IMR-90 (cell line): ENCODE results near the gene C11orf65. TPM values are rescaled to one million over a fixed set of nuclear protein-coding genes. Genes with fewer than 3 reads are reported as not detected.

Experiments
- ATAC-seq: fragments of 200-7000 bp; cut with Tn5 transposase; 2 replicates; pipeline ENCODE4 v1.9.1; 2020; ENCODE audit warnings: low read depth, mild to moderate bottlenecking, moderate library complexity
- BruUV-seq: library from RNA; stranded (reverse); fragments of 400-500 nt; replicated peaks from 2 replicates; lab custom pipeline; 2021; lab: Mats Ljungman, UMichigan
- CTCF ChIA-PET: fragments of 300-600 bp; formaldehyde crosslinking; extraction: SDS; loops from one replicate; lab custom pipeline; 2021; ENCODE audit warnings: antibody characterized with exemption; lab: Yijun Ruan, JAX
- POLR2A ChIA-PET: fragments of 300-600 bp; sonication (Branson Sonifier 250); formaldehyde crosslinking; loops from one replicate; lab custom pipeline; 2022; ENCODE audit warnings: antibody characterized with exemption; ENCODE audit not compliant: unreplicated experiment; lab: Charles Lee
- DNase-seq: peaks from one replicate; pipeline ENCODE4 v3.0.0; 2013
- H2AFZ ChIP-seq: replicated peaks from 2 replicates; pipeline ENCODE3; 2013; ENCODE audit warnings: low read length, mild to moderate bottlenecking; ENCODE audit not compliant: poor library complexity
- H2AK5ac ChIP-seq: 2 replicates; pipeline ENCODE4 v1.6.1; 2013; ENCODE audit warnings: low read depth, low read length, inconsistent platforms
- H2AK9ac ChIP-seq: replicated peaks from 2 replicates; pipeline ENCODE3; 2013; ENCODE audit warnings: mild to moderate bottlenecking, low read depth, low read length, moderate library complexity; ENCODE audit not compliant: poor library complexity
- H2BK120ac ChIP-seq: 2 replicates; pipeline ENCODE4 v1.6.1; 2013; ENCODE audit warnings: low read depth, low read length, inconsistent platforms
- H2BK15ac ChIP-seq: 3 replicates; pipeline ENCODE4 v1.6.1; 2013; ENCODE audit warnings: low read depth, low read length, inconsistent platforms
- H2BK20ac ChIP-seq: 2 replicates; pipeline ENCODE4 v1.6.1; 2013; ENCODE audit warnings: low read depth, mild to moderate bottlenecking, inconsistent platforms, low read length, moderate library complexity
- H2BK5ac ChIP-seq: 2 replicates; pipeline ENCODE4 v1.6.1; 2013; ENCODE audit warnings: mild to moderate bottlenecking, low read depth, low read length, inconsistent platforms; ENCODE audit not compliant: poor library complexity, severe bottlenecking
- H3K14ac ChIP-seq: replicated peaks from 2 replicates; pipeline ENCODE4 v1.6.1; 2013; ENCODE audit warnings: low read depth, low read length, inconsistent platforms
- H3K18ac ChIP-seq: 2 replicates; pipeline ENCODE4 v1.6.1; 2013; ENCODE audit warnings: low read depth, low read length, control low read depth
- H3K23ac ChIP-seq: 2 replicates; pipeline ENCODE4 v1.6.1; 2013; ENCODE audit warnings: low read depth, low read length, inconsistent platforms
- H3K27ac ChIP-seq: 2 replicates; pipeline ENCODE4 v1.5.1; 2013; ENCODE audit warnings: mild to moderate bottlenecking, control low read depth, low read length; ENCODE audit not compliant: insufficient read depth
- H3K27me3 ChIP-seq: 2 replicates; pipeline ENCODE4 v1.6.1; 2013; ENCODE audit warnings: low read length; ENCODE audit not compliant: control insufficient read depth, insufficient read depth
- H3K36me3 ChIP-seq: 2 replicates; pipeline ENCODE4 v1.6.1; 2013; ENCODE audit warnings: low read length, mixed read lengths; ENCODE audit not compliant: control insufficient read depth, insufficient read depth
- H3K4ac ChIP-seq: 2 replicates; pipeline ENCODE4 v1.6.1; 2013; ENCODE audit warnings: low read depth, low read length, inconsistent platforms
- H3K4me1 ChIP-seq: 2 replicates; pipeline ENCODE4 v1.6.1; 2013; ENCODE audit warnings: low read length, mixed read lengths; ENCODE audit not compliant: control insufficient read depth, insufficient read depth
- H3K4me2 ChIP-seq: 2 replicates; pipeline ENCODE4 v1.6.1; 2013; ENCODE audit warnings: low read depth, mild to moderate bottlenecking, control low read depth, low read length, moderate library complexity
- H3K4me3 ChIP-seq: 2 replicates; pipeline ENCODE4 v1.5.1; 2013; ENCODE audit warnings: low read depth, mild to moderate bottlenecking, control low read depth, low read length, moderate library complexity; ENCODE audit not compliant: insufficient read depth
- H3K56ac ChIP-seq: 2 replicates; pipeline ENCODE4 v1.6.1; 2013; ENCODE audit warnings: low read length, inconsistent platforms; ENCODE audit not compliant: insufficient read depth; ENCODE audit errors: extremely low read depth
- H3K79me1 ChIP-seq, 2 experiments: 2 replicates each; pipeline ENCODE4 v1.6.1; 2013; ENCODE audit warnings: low read length in 2 of 2, inconsistent platforms in 1 of 2, low read depth in 1 of 2
- H3K9ac ChIP-seq: 2 replicates; pipeline ENCODE4 v1.6.1; 2013; ENCODE audit warnings: low read depth, low read length, control low read depth
- H3K9me1 ChIP-seq: 2 replicates; pipeline ENCODE4 v1.6.1; 2013; ENCODE audit warnings: low read length, inconsistent platforms; ENCODE audit not compliant: insufficient read depth
- H3K9me3 ChIP-seq: 2 replicates; pipeline ENCODE4 v1.6.1; 2013; ENCODE audit warnings: low read length; ENCODE audit not compliant: control insufficient read depth, insufficient read depth
- H4K20me1 ChIP-seq: 2 replicates; pipeline ENCODE4 v1.6.1; 2013; ENCODE audit warnings: low read length, inconsistent platforms; ENCODE audit not compliant: insufficient read depth
- H4K5ac ChIP-seq: 2 replicates; pipeline ENCODE4 v1.6.1; 2013; ENCODE audit warnings: mild to moderate bottlenecking, low read depth, low read length, control low read depth
- H4K8ac ChIP-seq, 2 experiments: 2 replicates each; pipeline ENCODE4 v1.6.1; 2013; ENCODE audit warnings: low read depth in 2 of 2, low read length in 2 of 2, control low read depth in 1 of 2, inconsistent platforms in 1 of 2
- H4K91ac ChIP-seq: 2 replicates; pipeline ENCODE4 v1.6.1; 2013; ENCODE audit warnings: low read depth, low read length, inconsistent platforms; ENCODE audit not compliant: insufficient read depth
- BHLHE40 ChIP-seq: fragments of 150-350 bp; IDR thresholded peaks from 2 replicates; pipeline ENCODE4 v1.6.1; 2016; ENCODE audit warnings: mild to moderate bottlenecking, low read depth, low read length
- CHD1 ChIP-seq: IDR thresholded peaks from 2 replicates; pipeline ENCODE4 v1.6.1; 2012; ENCODE audit warnings: low read depth, low read length, improper control_type of control experiment
- CTCF ChIP-seq: conservative IDR thresholded peaks from 2 replicates; pipeline ENCODE4 v1.5.1; 2012; ENCODE audit warnings: mild to moderate bottlenecking, low read depth, low read length, improper control_type of control experiment
- FOS ChIP-seq: fragments of 150-350 bp; IDR thresholded peaks from 2 replicates; pipeline ENCODE4 v1.6.1; 2016; ENCODE audit warnings: low read depth, low read length
- MAFK ChIP-seq: IDR thresholded peaks from 2 replicates; pipeline ENCODE4 v1.6.1; 2012; ENCODE audit warnings: low read depth, low read length, improper control_type of control experiment
- MAZ ChIP-seq: IDR thresholded peaks from 2 replicates; pipeline ENCODE4 v1.6.1; 2012; ENCODE audit warnings: low read depth, mild to moderate bottlenecking, low read length, improper control_type of control experiment, moderate library complexity, borderline replicate concordance
- MXI1 ChIP-seq: IDR thresholded peaks from 2 replicates; pipeline ENCODE4 v1.6.1; 2012; ENCODE audit warnings: low read depth, mild to moderate bottlenecking, low read length, moderate library complexity, borderline replicate concordance
- POLR2A ChIP-seq: IDR thresholded peaks from 2 replicates; pipeline ENCODE4 v1.6.1; 2012; ENCODE audit warnings: mild to moderate bottlenecking, low read depth, low read length
- RCOR1 ChIP-seq: IDR thresholded peaks from 2 replicates; pipeline ENCODE4 v1.6.1; 2012; ENCODE audit warnings: mild to moderate bottlenecking, low read length, improper control_type of control experiment; ENCODE audit not compliant: insufficient replicate concordance
- RFX5 ChIP-seq: IDR thresholded peaks from 2 replicates; pipeline ENCODE4 v1.8.0; 2012; ENCODE audit warnings: low read depth, mild to moderate bottlenecking, low read length, moderate library complexity
- SMC3 ChIP-seq: fragments of 150-350 bp; IDR thresholded peaks from 2 replicates; pipeline ENCODE4 v1.6.1; 2016; ENCODE audit warnings: low read depth, mild to moderate bottlenecking, antibody characterized with exemption, low read length, moderate library complexity
- WGBS, 2 experiments: methylation state at CpG; one replicate each; pipeline versions ENCODE4 v1.1.5 to v1.1.7; 2013; ENCODE audit warnings: missing lambda C conversion rate in 2 of 2; ENCODE audit not compliant: insufficient read length in 1 of 2; ENCODE audit errors: extremely low coverage in 2 of 2; 5-methylcytosine and 5-hydroxymethylcytosine counted together
- dilution Hi-C: fragments of 300-500 bp; cut with HindIII; formaldehyde crosslinking; loops from one replicate; pipeline ENCODE4 v1.14.3; 2018; ENCODE audit warnings: low sequenced_read_pairs; ENCODE audit not compliant: unreplicated experiment
- in situ Hi-C: fragments of 300-500 bp; cut with MboI; formaldehyde crosslinking; loops from 3 replicates; pipeline ENCODE4 v1.14.3; 2019; ENCODE audit warnings: low sequenced_read_pairs, inconsistent platforms, mixed read lengths
- intact Hi-C: fragments of 100-400 bp; cut with micrococcal nuclease; formaldehyde crosslinking; loops from 2 replicates; pipeline ENCODE4 v1.10.0; 2022
- polyA plus RNA-seq, 3 experiments: library from polyadenylated mRNA; depleted of rRNA; stranded (reverse); fragments of >200 nt; gene quantifications; 2 replicates each; pipeline ENCODE4 v1.2.3, GENCODE V29; 2012; ENCODE audit warnings: low replicate concordance in 1 of 3
- total RNA-seq: library from RNA; depleted of rRNA; stranded (reverse); fragments of >200 nt; gene quantifications from 2 replicates; pipeline ENCODE4 v1.2.3, GENCODE V29; 2012
- TF ChIP-seq, protein P1 (sequence below): fragments of 150-350 bp; IDR thresholded peaks from 2 replicates; pipeline ENCODE4 v1.6.1; 2017; ENCODE audit warnings: mild to moderate bottlenecking, antibody characterized with exemption, low read length, low read depth

The C11orf65 gene
- total and polyA plus RNA-seq, 2 of the 4 experiments (the other 2 are of a cell fraction) = 0.12 to 0.18 TPM

GRCh38 chr11:108474664-108475463, 7.5 kb upstream of the C11orf65 start:
- H3K14ac ChIP-seq = no peak overlapping the region
- no peak overlapping the region for H3K4me3 ChIP-seq
- no peak overlapping the region for H2AFZ ChIP-seq
- no TSS peak for BruUV-seq
- no peak overlapping the region for H3K9ac ChIP-seq
- H3K18ac ChIP-seq = no peak overlapping the region
- H4K91ac ChIP-seq = no peak overlapping the region
- no peak overlapping the region for H3K27ac ChIP-seq
- H3K23ac ChIP-seq = no peak overlapping the region
- no peaks in the 10 kb centered on the region for H3K4me1 ChIP-seq
- intact Hi-C loops = no loop called here
- no peak overlapping the region for H2AK5ac ChIP-seq
- H3K27me3 ChIP-seq = no peaks in the 10 kb centered on the region
- no peak overlapping the region for H2AK9ac ChIP-seq
- DNase-seq (no peak), ATAC-seq (no peak)
- TF ChIP-seq SMC3 (no peak), FOS (no peak), POLR2A (no peak), CTCF (no peak), MAZ (no peak), CHD1 (no peak), BHLHE40 (no peak), RFX5 (no peak), MAFK (no peak), MXI1 (no peak), RCOR1 (no peak)
- TF ChIP-seq, protein P1, sequence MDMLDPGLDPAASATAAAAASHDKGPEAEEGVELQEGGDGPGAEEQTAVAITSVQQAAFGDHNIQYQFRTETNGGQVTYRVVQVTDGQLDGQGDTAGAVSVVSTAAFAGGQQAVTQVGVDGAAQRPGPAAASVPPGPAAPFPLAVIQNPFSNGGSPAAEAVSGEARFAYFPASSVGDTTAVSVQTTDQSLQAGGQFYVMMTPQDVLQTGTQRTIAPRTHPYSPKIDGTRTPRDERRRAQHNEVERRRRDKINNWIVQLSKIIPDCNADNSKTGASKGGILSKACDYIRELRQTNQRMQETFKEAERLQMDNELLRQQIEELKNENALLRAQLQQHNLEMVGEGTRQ = no peak
- H3K9me1 ChIP-seq = no peaks in the 10 kb centered on the region
- no peak overlapping the region for H3K4ac ChIP-seq
- dilution Hi-C loops = no loop called here
- no peak overlapping the region for H3K4me2 ChIP-seq
- H4K8ac ChIP-seq = no peak overlapping the region
- CTCF ChIA-PET = no interaction called here
- peaks cover 17% of the 10 kb centered on the region for H3K36me3 ChIP-seq
- no peak overlapping the region for H2BK20ac ChIP-seq
- H3K56ac ChIP-seq = no peak overlapping the region
- H2BK120ac ChIP-seq = no peak overlapping the region
- H3K79me1 ChIP-seq = no peaks in the 10 kb centered on the region
- no peaks in the 10 kb centered on the region for H3K9me3 ChIP-seq
- H4K20me1 ChIP-seq = no peaks in the 10 kb centered on the region
- no CpG with 5 or more reads among the region's 11 CpGs for WGBS, 2 experiments
- POLR2A ChIA-PET = no interaction called here
- no peak overlapping the region for H2BK15ac ChIP-seq
- no peak overlapping the region for H4K5ac ChIP-seq
- no peak overlapping the region for H2BK5ac ChIP-seq
- in situ Hi-C loops = no loop called here
